BLaER1 (cell line): ENCODE data around the gene SRPRB.

Experiments
- H3K27ac ChIP-seq: shearing (Covaris generic); formaldehyde crosslinking; 2 replicates; pipeline ENCODE4 v1.8.1; 2022
- H3K27me3 ChIP-seq: shearing (Covaris generic); formaldehyde crosslinking; 2 replicates; pipeline ENCODE4 v1.8.1; 2022
- H3K36me3 ChIP-seq: shearing (Covaris generic); formaldehyde crosslinking; 2 replicates; pipeline ENCODE4 v1.8.1; 2022
- H3K4me1 ChIP-seq: shearing (Covaris generic); formaldehyde crosslinking; 2 replicates; pipeline ENCODE4 v1.8.1; 2022
- H3K4me2 ChIP-seq: shearing (Covaris generic); formaldehyde crosslinking; 2 replicates; pipeline ENCODE4 v1.8.1; 2022
- H3K4me3 ChIP-seq: shearing (Covaris generic); formaldehyde crosslinking; 2 replicates; pipeline ENCODE4 v1.8.1; 2022
- H3K9ac ChIP-seq: shearing (Covaris generic); formaldehyde crosslinking; 2 replicates; pipeline ENCODE4 v1.8.1; 2022
- H3K9me3 ChIP-seq: shearing (Covaris generic); formaldehyde crosslinking; 2 replicates; pipeline ENCODE4 v1.8.1; 2022
- H4K20me1 ChIP-seq: shearing (Covaris generic); formaldehyde crosslinking; 2 replicates; pipeline ENCODE4 v1.8.1; 2022
- Cebpa-rat ChIP-seq: shearing (Covaris generic); IDR thresholded peaks from 2 replicates; pipeline ENCODE4 v1.8.1; 2022

The SRPRB gene

GRCh38 chr3:133799794-133800585 is 5.6 kb upstream of the SRPRB start:
- Histone ChIP-seq H3K9ac (no peak overlapping the region), H3K9me3 (peaks cover 17% of the 10 kb centered on the region), H3K27ac (no peak overlapping the region), H3K4me2 (no peak overlapping the region), H3K27me3 (no peaks in the 10 kb centered on the region), H3K4me3 (no peak overlapping the region), H4K20me1 (no peaks in the 10 kb centered on the region), H3K4me1 (0 out of 2 replicates have a peak, but pooled peaks cover 2% of the 10 kb centered on the region), H3K36me3 (no peaks in the 10 kb centered on the region)
- TF ChIP-seq Cebpa-rat: no peak

DNA sequence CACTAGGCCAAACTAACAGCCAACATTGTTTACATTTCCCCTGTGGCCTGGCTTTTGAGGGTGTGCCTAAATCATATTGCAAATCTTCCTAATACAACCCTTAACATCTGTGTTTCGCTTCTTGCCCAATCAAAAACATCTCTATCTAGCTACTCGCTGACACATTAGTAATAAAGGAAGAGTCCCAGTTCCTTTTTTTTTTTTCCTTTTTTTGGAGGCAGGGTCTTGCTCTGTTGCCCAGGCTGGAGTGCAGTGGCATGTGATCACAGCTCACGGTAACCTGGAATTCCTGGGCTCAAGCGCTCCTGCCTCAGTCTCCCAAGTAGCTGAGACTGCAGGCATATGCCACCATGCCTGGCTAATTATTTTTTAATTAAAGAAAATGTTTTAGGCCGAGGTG is 2.1 kb upstream of the SRPRB start:
- no peak overlapping the region for H3K4me3 ChIP-seq
- H3K27me3 ChIP-seq: no peaks in the 10 kb centered on the region
- no peak overlapping the region for H3K4me2 ChIP-seq
- H3K36me3 ChIP-seq: peaks cover 10% of the 10 kb centered on the region; the same call in 1 of the 2 replicates
- H3K27ac ChIP-seq: no peak overlapping the region
- peaks cover 6% of the 10 kb centered on the region; the same call in 1 of the 2 replicates for H4K20me1 ChIP-seq
- H3K9ac ChIP-seq: no peak overlapping the region
- peaks cover 21% of the 10 kb centered on the region for H3K4me1 ChIP-seq
- no peaks in the 10 kb centered on the region for H3K9me3 ChIP-seq
- no peak for TF ChIP-seq Cebpa-rat

DNA sequence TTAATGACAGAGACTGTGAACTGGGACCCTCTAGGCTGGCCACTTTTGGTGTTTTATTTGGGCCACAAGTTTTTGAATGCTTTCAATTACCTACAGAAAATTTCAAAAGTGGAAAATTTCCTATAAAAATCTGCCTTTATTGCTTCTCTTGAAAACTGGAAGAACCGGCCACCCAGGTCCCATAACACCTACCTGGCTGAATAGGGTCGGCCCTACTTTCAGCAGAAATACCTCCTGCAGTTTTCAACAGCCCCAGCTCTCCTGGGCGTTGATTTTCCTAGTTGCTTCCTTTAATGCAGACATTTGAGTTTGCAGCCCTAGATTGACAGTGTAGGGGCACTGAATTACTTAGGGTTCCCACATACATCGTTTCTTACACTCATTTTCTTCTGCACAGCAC is 719 bp upstream of the SRPRB start:
- H3K4me3 ChIP-seq: no peak overlapping the region; the same call in 1 of the 2 replicates
- no peaks in the 10 kb centered on the region for H3K9me3 ChIP-seq
- no peak overlapping the region for H3K9ac ChIP-seq
- no peak overlapping the region for H3K27ac ChIP-seq
- peaks cover 6% of the 10 kb centered on the region; the same call in 1 of the 2 replicates for H4K20me1 ChIP-seq
- peak overlapping the region; percentile 67; the same call in 1 of the 2 replicates for H3K4me2 ChIP-seq
- peaks cover 23% of the 10 kb centered on the region for H3K36me3 ChIP-seq
- no peak for TF ChIP-seq Cebpa-rat
- peaks cover 21% of the 10 kb centered on the region for H3K4me1 ChIP-seq
- H3K27me3 ChIP-seq: no peaks in the 10 kb centered on the region

DNA sequence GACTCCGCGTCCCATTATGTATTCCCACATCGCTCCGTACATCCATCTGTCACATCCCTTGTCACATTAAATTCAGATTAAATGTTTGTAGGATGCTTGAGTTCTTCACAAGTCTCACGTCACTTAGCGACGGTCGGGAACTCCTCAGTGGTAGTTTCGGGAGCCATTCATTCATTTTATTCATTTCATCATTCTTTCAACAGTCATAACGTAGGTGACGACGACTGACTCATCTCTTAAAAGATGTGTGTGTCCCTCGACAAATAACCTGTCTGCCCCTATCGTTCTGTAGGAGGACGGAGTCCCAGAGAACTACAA is 272 bp upstream of the SRPRB start:
- no peak for TF ChIP-seq Cebpa-rat
- peaks cover 21% of the 10 kb centered on the region for H3K4me1 ChIP-seq
- peaks cover 9% of the 10 kb centered on the region; the same call in 1 of the 2 replicates for H4K20me1 ChIP-seq
- H3K4me3 ChIP-seq: peak overlapping the region; percentile 81
- H3K9ac ChIP-seq: no peak overlapping the region
- no peak overlapping the region for H3K27ac ChIP-seq
- H3K27me3 ChIP-seq: no peaks in the 10 kb centered on the region
- no peaks in the 10 kb centered on the region for H3K9me3 ChIP-seq
- peaks cover 27% of the 10 kb centered on the region for H3K36me3 ChIP-seq
- H3K4me2 ChIP-seq: peak overlapping the region; percentile 67

DNA sequence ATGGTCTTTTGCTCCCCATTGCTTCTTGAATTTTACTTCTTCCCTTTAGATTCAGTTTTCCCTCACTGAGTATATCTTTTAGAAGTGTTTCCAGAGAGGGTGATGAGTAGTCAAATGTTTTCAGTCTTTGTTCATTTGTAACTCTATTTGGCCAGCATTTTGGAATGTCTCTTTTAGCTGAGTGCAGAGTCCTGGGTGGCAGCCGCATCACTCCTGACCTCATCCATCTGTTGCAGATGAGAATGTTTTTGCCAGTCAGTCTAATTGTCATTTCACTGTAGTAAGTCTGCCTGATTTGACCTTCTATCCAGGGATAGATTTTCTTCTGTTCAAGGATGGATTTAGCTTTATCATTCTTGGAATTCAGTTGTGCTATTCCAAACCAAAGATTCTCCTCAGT is 7.3 kb downstream of the SRPRB start:
- Histone ChIP-seq H3K4me3 (no peak overlapping the region), H3K9ac (no peak overlapping the region), H3K27ac (no peak overlapping the region), H3K36me3 (peaks cover 91% of the 10 kb centered on the region), H4K20me1 (peaks cover 19% of the 10 kb centered on the region), H3K4me1 (peaks cover under 1% of the 10 kb centered on the region; the same call in 1 of the 2 replicates), H3K9me3 (no peaks in the 10 kb centered on the region), H3K27me3 (no peaks in the 10 kb centered on the region), H3K4me2 (no peak overlapping the region)
- no peak for TF ChIP-seq Cebpa-rat

GRCh38 chr3:133815386-133815785 is 9.8 kb downstream of the SRPRB start:
- TF ChIP-seq Cebpa-rat: no peak
- Histone ChIP-seq H3K36me3 (peaks cover 85% of the 10 kb centered on the region), H3K9me3 (no peaks in the 10 kb centered on the region), H3K4me2 (no peak overlapping the region), H3K27ac (no peak overlapping the region), H3K9ac (no peak overlapping the region), H4K20me1 (peaks cover 16% of the 10 kb centered on the region), H3K27me3 (no peaks in the 10 kb centered on the region), H3K4me3 (no peak overlapping the region), H3K4me1 (no peaks in the 10 kb centered on the region)

DNA sequence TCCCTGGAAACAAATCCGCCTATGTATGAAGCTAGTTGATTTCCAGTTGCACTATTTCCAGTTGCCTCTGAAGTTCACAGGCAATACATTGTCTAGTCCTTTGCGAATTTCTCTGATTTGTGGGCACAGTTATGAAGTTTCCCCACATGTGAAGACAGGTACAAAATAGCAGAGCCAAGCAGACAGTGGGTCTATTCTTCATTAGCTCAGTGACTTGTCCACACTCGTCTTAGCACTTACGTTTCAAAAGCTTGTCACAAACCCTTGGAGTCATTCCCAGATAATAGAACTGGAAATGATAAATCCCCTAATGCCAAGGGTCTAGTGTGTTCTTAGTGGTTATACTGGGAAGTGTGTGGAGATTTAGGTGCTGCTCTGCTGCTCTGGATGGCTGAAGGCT is 14.5 kb downstream of the SRPRB start:
- H3K9me3 ChIP-seq: no peaks in the 10 kb centered on the region
- H3K4me3 ChIP-seq: no peak overlapping the region
- H4K20me1 ChIP-seq: peaks cover 20% of the 10 kb centered on the region
- no peak overlapping the region for H3K9ac ChIP-seq
- no peak for TF ChIP-seq Cebpa-rat
- peaks cover 38% of the 10 kb centered on the region for H3K4me1 ChIP-seq
- no peak overlapping the region for H3K27ac ChIP-seq
- no peak overlapping the region for H3K4me2 ChIP-seq
- H3K36me3 ChIP-seq: peaks cover 77% of the 10 kb centered on the region
- H3K27me3 ChIP-seq: no peaks in the 10 kb centered on the region

DNA sequence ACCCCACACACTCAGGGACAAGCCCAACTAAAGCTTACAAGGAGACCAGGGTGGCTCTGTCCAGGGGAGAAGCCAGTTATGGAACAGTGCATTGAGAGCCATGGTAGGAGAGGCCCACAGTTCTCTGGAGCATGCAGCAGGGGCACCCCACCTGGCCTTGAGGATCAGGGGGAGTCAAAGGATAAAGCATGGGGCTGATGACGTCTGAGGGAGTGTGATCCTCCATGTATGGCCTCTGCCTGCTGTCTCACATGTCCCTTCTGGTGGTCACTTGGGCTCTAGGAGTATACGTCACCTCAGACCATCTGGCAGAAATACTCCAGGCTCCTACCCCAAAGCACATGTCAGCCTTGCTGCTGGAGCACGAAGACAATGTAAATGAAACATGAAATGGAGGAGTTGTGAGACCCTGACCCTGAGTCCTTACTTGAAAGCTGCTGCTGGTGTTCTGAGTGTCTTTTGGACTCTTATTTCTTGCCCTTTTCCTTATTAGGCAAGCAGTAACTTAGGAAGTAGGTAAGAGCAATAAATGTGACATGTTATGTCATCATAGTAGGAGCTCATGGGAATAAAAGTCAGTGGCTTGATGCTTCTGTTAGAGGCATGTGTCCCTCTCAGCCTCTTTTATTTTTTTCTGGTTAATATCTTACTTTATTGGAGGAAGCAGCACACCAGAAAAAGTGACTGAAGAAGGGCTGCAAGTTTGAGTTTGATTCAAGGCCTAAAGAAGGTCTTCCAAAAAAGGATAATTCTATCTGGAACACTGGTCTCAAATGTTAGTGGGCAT is 15.5 kb downstream of the SRPRB start:
- no peak overlapping the region for H3K4me3 ChIP-seq
- peaks cover 20% of the 10 kb centered on the region for H4K20me1 ChIP-seq
- H3K27ac ChIP-seq: peak overlapping the region; percentile 54; the same call in 1 of the 2 replicates
- H3K4me1 ChIP-seq: peaks cover 38% of the 10 kb centered on the region
- H3K9me3 ChIP-seq: no peaks in the 10 kb centered on the region
- no peaks in the 10 kb centered on the region for H3K27me3 ChIP-seq
- H3K36me3 ChIP-seq: peaks cover 77% of the 10 kb centered on the region
- no peak for TF ChIP-seq Cebpa-rat
- H3K4me2 ChIP-seq: peak overlapping the region; percentile 78
- H3K9ac ChIP-seq: no peak overlapping the region

- H3K9me3 ChIP-seq: no peaks in the 10 kb centered on the region
Measured at GRCh38 chr3:133821767-133822638, 16.4 kb downstream of the SRPRB start.

More at GRCh38 chr3:133821767-133822638, 16.4 kb downstream of the SRPRB start:
- peak overlapping the region; percentile 78 for H3K4me2 ChIP-seq
- no peak overlapping the region for H3K4me3 ChIP-seq
- H3K27me3 ChIP-seq: no peaks in the 10 kb centered on the region
- no peak for TF ChIP-seq Cebpa-rat
- H4K20me1 ChIP-seq: peaks cover 20% of the 10 kb centered on the region
- peaks cover 38% of the 10 kb centered on the region for H3K4me1 ChIP-seq
- H3K9ac ChIP-seq: no peak overlapping the region
- peak overlapping the region; percentile 54 for H3K27ac ChIP-seq
- H3K36me3 ChIP-seq: peaks cover 75% of the 10 kb centered on the region
